Smooth muscle cell (in vitro differentiated cells): Measurements from ENCODE around the gene MRFAP1. TPM values are rescaled to one million over a fixed set of nuclear protein-coding genes. Genes with fewer than 3 reads are reported as not detected.

ENCODE experiments used
- DNase-seq: peaks from one replicate; lab custom pipeline; 2025; ENCODE audit not compliant: unreplicated experiment; lab: John Stamatoyannopoulos, UW
- H2AFZ ChIP-seq: fragments of 200-600 bp; sonication (generic); 2 replicates; pipeline ENCODE4 v1.6.0; 2016; ENCODE audit warnings: antibody characterized with exemption, low read depth, mild to moderate bottlenecking
- H3F3A ChIP-seq: fragments of 200-600 bp; sonication (generic); 2 replicates; pipeline ENCODE4 v1.6.0; 2017; ENCODE audit warnings: antibody characterized with exemption, low read depth
- H3K27ac ChIP-seq: fragments of 200-600 bp; sonication (generic); 2 replicates; pipeline ENCODE4 v1.5.1; 2016; ENCODE audit warnings: low read depth, mild to moderate bottlenecking
- H3K27me3 ChIP-seq: fragments of 200-600 bp; sonication (generic); 2 replicates; pipeline ENCODE4 v1.6.1; 2016; ENCODE audit warnings: low read depth, mild to moderate bottlenecking
- H3K36me3 ChIP-seq: fragments of 200-600 bp; sonication (generic); 2 replicates; pipeline ENCODE4 v1.5.1; 2016; ENCODE audit warnings: low read depth
- H3K4me1 ChIP-seq: fragments of 200-600 bp; sonication (generic); 2 replicates; pipeline ENCODE4 v1.5.1; 2016; ENCODE audit warnings: low read depth
- H3K4me2 ChIP-seq: fragments of 200-600 bp; sonication (generic); 2 replicates; pipeline ENCODE4 v1.6.0; 2016; ENCODE audit warnings: mild to moderate bottlenecking
- H3K4me3 ChIP-seq: fragments of 200-600 bp; sonication (generic); 2 replicates; pipeline ENCODE4 v1.5.1; 2016; ENCODE audit warnings: mild to moderate bottlenecking
- H3K79me2 ChIP-seq: fragments of 200-600 bp; sonication (generic); 2 replicates; pipeline ENCODE4 v1.6.0; 2016; ENCODE audit warnings: low read depth, mild to moderate bottlenecking
- H3K9ac ChIP-seq: fragments of 200-600 bp; sonication (generic); 2 replicates; pipeline ENCODE4 v1.6.0; 2016; ENCODE audit warnings: low read depth
- H3K9me3 ChIP-seq: fragments of 200-600 bp; sonication (generic); replicated peaks from 2 replicates; pipeline ENCODE4 v1.5.1; 2016; ENCODE audit warnings: low read depth
- H4K20me1 ChIP-seq: fragments of 200-600 bp; sonication (generic); 2 replicates; pipeline ENCODE4 v1.6.0; 2016; ENCODE audit warnings: low read depth
- CTCF ChIP-seq: fragments of 200-600 bp; sonication (generic); IDR thresholded peaks from 2 replicates; pipeline ENCODE4 v1.5.1; 2017; ENCODE audit warnings: borderline replicate concordance, mild to moderate bottlenecking, antibody characterized with exemption; ENCODE audit not compliant: insufficient read depth, poor library complexity, severe bottlenecking
- WGBS: methylation state at CpG from one replicate; pipeline ENCODE4 v1.1.7; 2016; ENCODE audit warnings: low lambda C conversion rate; 5-methylcytosine and 5-hydroxymethylcytosine counted together
- polyA plus RNA-seq: library from polyadenylated mRNA; unstranded; fragments of >200 nt; fragmentation: Nextera tagmentation; extraction: Ambion mirVana; gene quantifications from 2 replicates; pipeline ENCODE4 v1.2.1, GENCODE V29; 2016
- total RNA-seq: library from RNA; depleted of rRNA; stranded (reverse); fragments of >200 nt; gene quantifications from 2 replicates; pipeline ENCODE4 v1.2.3, GENCODE V29; 2014

MRFAP1 gene
- total and polyA plus RNA-seq, 2 experiments from 2014 or later: 165 to 206 TPM

GRCh38 chr4:6643141-6643847 lies 2.8 kb downstream of the MRFAP1 start:
- 86% methylated on average over 8 of the region's 8 CpGs for WGBS
- H3K79me2 ChIP-seq: peaks cover 36% of the 10 kb centered on the region
- DNase-seq: no peak
- peaks cover 17% of the 10 kb centered on the region for H3K4me1 ChIP-seq
- peak overlapping the region; percentile 14 for H3K27ac ChIP-seq
- no peak overlapping the region for H3K4me3 ChIP-seq
- H3K27me3 ChIP-seq: no peaks in the 10 kb centered on the region
- no peaks in the 10 kb centered on the region for H3K36me3 ChIP-seq
- no peak for TF ChIP-seq CTCF
- H2AFZ ChIP-seq: no peak overlapping the region
- H3K4me2 ChIP-seq: peak overlapping the region; percentile 96
- H3K9me3 ChIP-seq: no peaks in the 10 kb centered on the region
- peaks cover 17% of the 10 kb centered on the region for H3F3A ChIP-seq
- H4K20me1 ChIP-seq: peaks cover 32% of the 10 kb centered on the region
- H3K9ac ChIP-seq: no peak overlapping the region

GRCh38 chr4:6644792-6645530 lies 4.5 kb downstream of the MRFAP1 start:
- peaks cover 17% of the 10 kb centered on the region for H3F3A ChIP-seq
- DNase-seq: no peak
- H3K9me3 ChIP-seq: no peaks in the 10 kb centered on the region
- H3K79me2 ChIP-seq: peaks cover 36% of the 10 kb centered on the region
- no peak overlapping the region for H3K27ac ChIP-seq
- no peaks in the 10 kb centered on the region for H3K36me3 ChIP-seq
- no peak overlapping the region for H3K4me3 ChIP-seq
- WGBS: 72% methylated on average over 5 of the region's 5 CpGs
- H2AFZ ChIP-seq: no peak overlapping the region
- H4K20me1 ChIP-seq: peaks cover 32% of the 10 kb centered on the region
- no peak overlapping the region for H3K4me2 ChIP-seq
- H3K4me1 ChIP-seq: peaks cover 17% of the 10 kb centered on the region
- TF ChIP-seq CTCF: no peak
- no peak overlapping the region for H3K9ac ChIP-seq
- H3K27me3 ChIP-seq: no peaks in the 10 kb centered on the region

- no peak for TF ChIP-seq CTCF
- peaks cover under 1% of the 10 kb centered on the region for H3F3A ChIP-seq
- H3K4me2 ChIP-seq: no peak overlapping the region
- no peaks in the 10 kb centered on the region for H3K36me3 ChIP-seq
- peaks cover 18% of the 10 kb centered on the region for H4K20me1 ChIP-seq
- 90% methylated on average over 5 of the region's 5 CpGs for WGBS
- H2AFZ ChIP-seq: no peak overlapping the region
- no peaks in the 10 kb centered on the region for H3K27me3 ChIP-seq
- peaks cover 24% of the 10 kb centered on the region for H3K79me2 ChIP-seq
- no peak overlapping the region for H3K9ac ChIP-seq
- H3K9me3 ChIP-seq: no peaks in the 10 kb centered on the region
- no peak for DNase-seq
- H3K4me3 ChIP-seq: no peak overlapping the region
- no peak overlapping the region for H3K27ac ChIP-seq
- H3K4me1 ChIP-seq: peaks cover 11% of the 10 kb centered on the region
These were observed 6.7 kb downstream of the MRFAP1 start for GRCh38 chr4:6647169-6647568.
